WTC11 (cell line): ENCODE data around the gene SHROOM3. TPM values are rescaled to one million over a fixed set of nuclear protein-coding genes. Genes with fewer than 3 reads are reported as not detected.

Source experiments
- ATAC-seq: fragments of 200-7000 bp; cut with Tn5 transposase; 2 replicates; pipeline ENCODE4 v1.10.0; 2021; ENCODE audit warnings: mild to moderate bottlenecking, moderate library complexity
- CTCF ChIA-PET: fragments of 300-600 bp; sonication (Branson Sonifier 250); formaldehyde crosslinking; loops from one replicate; lab custom pipeline; 2021; ENCODE audit warnings: antibody characterized with exemption; lab: Charles Lee
- POLR2A ChIA-PET: fragments of 350-600 bp; sonication (Branson Sonifier 250); formaldehyde crosslinking; loops from one replicate; lab custom pipeline; 2021; ENCODE audit warnings: antibody characterized with exemption; lab: Charles Lee
- DNase-seq: peaks from one replicate; pipeline ENCODE4 v3.0.0; 2021; ENCODE audit warnings: low spot score
- H3K27ac Mint-ChIP-seq: 2 replicates; pipeline ENCODE4 v1.8.0; 2021; ENCODE audit warnings: mixed read lengths
- H3K27me3 Mint-ChIP-seq: 2 replicates; pipeline ENCODE4 v1.8.0; 2021; ENCODE audit warnings: low read depth, mild to moderate bottlenecking, moderate library complexity, mixed read lengths
- H3K36me3 Mint-ChIP-seq: 2 replicates; pipeline ENCODE4 v1.8.0; 2021; ENCODE audit warnings: mixed read lengths
- H3K4me1 Mint-ChIP-seq: 2 replicates; pipeline ENCODE4 v1.8.0; 2022; ENCODE audit warnings: mixed read lengths
- H3K4me3 Mint-ChIP-seq: 2 replicates; pipeline ENCODE4 v1.8.0; 2021; ENCODE audit warnings: mild to moderate bottlenecking, moderate library complexity, mixed read lengths
- H3K9me3 Mint-ChIP-seq: 2 replicates; pipeline ENCODE4 v1.8.0; 2021; ENCODE audit warnings: mixed read lengths
- ELF4 ChIP-seq: sonication (generic); formaldehyde crosslinking; IDR thresholded peaks from 2 replicates; pipeline ENCODE4 v1.8.1; 2022; ENCODE audit warnings: low read depth, mild to moderate bottlenecking, moderate library complexity, missing genetic modification reagents
- FOXJ3 ChIP-seq: sonication (generic); formaldehyde crosslinking; IDR thresholded peaks from 2 replicates; pipeline ENCODE4 v1.9.0; 2021; ENCODE audit warnings: missing genetic modification reagents, mild to moderate bottlenecking, borderline replicate concordance
- GTF2I ChIP-seq: fragments of 250-450 bp; sonication (Bioruptor Pico); conservative IDR thresholded peaks from 2 replicates; pipeline ENCODE4 v1.4.0; 2021; ENCODE audit warnings: mild to moderate bottlenecking
- HMGA2 ChIP-seq: fragments of 250-450 bp; sonication (Bioruptor Pico); IDR thresholded peaks from 2 replicates; pipeline ENCODE4 v1.4.0; 2021; ENCODE audit warnings: mild to moderate bottlenecking, moderate library complexity
- HMGXB4 ChIP-seq: sonication (generic); formaldehyde crosslinking; IDR thresholded peaks from 2 replicates; pipeline ENCODE4 v1.8.1; 2023; ENCODE audit warnings: mild to moderate bottlenecking, moderate library complexity, missing genetic modification reagents
- MLX ChIP-seq: sonication (generic); formaldehyde crosslinking; IDR thresholded peaks from 2 replicates; pipeline ENCODE4 v1.8.1; 2023; ENCODE audit warnings: mild to moderate bottlenecking, missing genetic modification reagents, moderate library complexity
- PRRX2 ChIP-seq: fragments of 250-450 bp; sonication (Bioruptor Pico); IDR thresholded peaks from 2 replicates; pipeline ENCODE4 v1.8.0; 2021; ENCODE audit warnings: mild to moderate bottlenecking
- RELA ChIP-seq: sonication (generic); formaldehyde crosslinking; IDR thresholded peaks from 2 replicates; pipeline ENCODE4 v1.8.1; 2022; ENCODE audit warnings: missing genetic modification reagents, mild to moderate bottlenecking, borderline replicate concordance
- ZBTB21 ChIP-seq: sonication (generic); formaldehyde crosslinking; IDR thresholded peaks from 2 replicates; pipeline ENCODE4 v1.8.1; 2023; ENCODE audit warnings: mild to moderate bottlenecking, missing genetic modification reagents, borderline replicate concordance
- ZNF263 ChIP-seq: sonication (generic); formaldehyde crosslinking; IDR thresholded peaks from 2 replicates; pipeline ENCODE4 v1.8.1; 2022; ENCODE audit warnings: low read depth, mild to moderate bottlenecking, moderate library complexity, missing genetic modification reagents
- ZNF425 ChIP-seq: fragments of 250-450 bp; sonication (Bioruptor Pico); conservative IDR thresholded peaks from 2 replicates; pipeline ENCODE4 v1.9.0; 2021; ENCODE audit warnings: mild to moderate bottlenecking
- total RNA-seq: library from RNA; stranded (reverse); gene quantifications from 3 replicates; pipeline ENCODE4 v1.2.3, GENCODE V29; 2021
- TF ChIP-seq, protein P1 (sequence below): sonication (generic); formaldehyde crosslinking; IDR thresholded peaks from 2 replicates; pipeline ENCODE4 v1.8.1; 2022; ENCODE audit warnings: low read depth, missing genetic modification reagents, borderline replicate concordance
- TF ChIP-seq, protein P2 (sequence below): sonication (generic); formaldehyde crosslinking; IDR thresholded peaks from 2 replicates; pipeline ENCODE4 v1.8.1; 2023; ENCODE audit warnings: mild to moderate bottlenecking, missing genetic modification reagents
- TF ChIP-seq, protein P3 (sequence below): sonication (generic); formaldehyde crosslinking; conservative IDR thresholded peaks from 2 replicates; pipeline ENCODE4 v1.8.1; 2022; ENCODE audit warnings: mild to moderate bottlenecking, missing genetic modification reagents
- TF ChIP-seq, protein P4 (sequence below): sonication (generic); formaldehyde crosslinking; IDR thresholded peaks from 2 replicates; pipeline ENCODE4 v1.8.0; 2022; ENCODE audit warnings: missing genetic modification reagents
- TF ChIP-seq, protein P5 (sequence below): fragments of 250-450 bp; sonication (Bioruptor Pico); IDR thresholded peaks from 2 replicates; pipeline ENCODE4 v2.1.2; 2022; ENCODE audit warnings: mild to moderate bottlenecking, moderate library complexity

The SHROOM3 gene
- total RNA-seq, 1 experiment from 2014 or later = 71.9 TPM

DNA sequence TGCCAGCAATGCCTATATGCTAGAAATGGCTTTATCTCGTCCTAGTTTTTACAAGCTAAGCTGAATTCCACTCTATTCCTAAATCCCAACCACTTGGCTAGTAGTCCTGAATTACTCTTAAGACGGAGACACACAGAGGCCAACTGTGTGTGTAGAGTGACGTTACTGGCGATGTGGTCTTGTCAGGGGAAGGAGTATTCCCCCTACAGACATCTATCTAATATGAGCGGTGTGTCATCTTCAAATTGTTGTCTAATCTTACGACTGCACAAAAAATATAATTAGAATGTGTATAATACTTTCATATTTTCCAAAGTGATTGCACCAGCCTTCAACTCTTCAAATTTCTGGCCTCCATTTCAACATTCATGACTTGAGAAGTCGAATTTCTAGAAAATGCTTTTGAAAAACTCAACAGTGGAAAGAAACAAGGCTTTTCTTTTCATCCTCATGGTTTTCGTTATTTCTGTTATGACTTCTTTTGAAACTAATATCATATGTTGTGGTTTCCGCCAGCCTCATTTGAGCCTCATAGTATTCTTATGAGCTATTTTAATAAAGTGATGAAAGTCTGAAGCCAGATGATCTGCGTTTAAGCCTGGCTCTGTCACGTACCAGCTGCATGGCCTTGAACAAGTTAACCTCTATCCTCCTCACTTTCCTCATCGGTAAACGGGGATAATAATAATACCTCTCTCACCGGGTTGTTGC is 330.6 kb downstream of the SHROOM3 start:
- Mint-ChIP-seq H3K36me3 (peaks cover 60% of the 10 kb centered on the region), H3K4me3 (no peak overlapping the region), H3K9me3 (no peaks in the 10 kb centered on the region), H3K27ac (peak overlapping the region; percentile 28; the same call in 1 of the 2 replicates), H3K27me3 (no peaks in the 10 kb centered on the region), H3K4me1 (peaks cover 10% of the 10 kb centered on the region)
- CTCF ChIA-PET = interaction anchor here (0.6 to 2.0 kb wide), 2 partner anchors 8 to 37 kb away, joined by 4 to 6 read pairs; no protein-coding TSS in a partner anchor
- TF ChIP-seq PRRX2 (CRISPR knock-in tag) (no peak), ZBTB21 (CRISPR knock-in tag) (no peak), ZNF425 (CRISPR knock-in tag) (no peak), FOXJ3 (CRISPR knock-in tag) (no peak), MLX (CRISPR knock-in tag) (no peak), RELA (no peak), ELF4 (CRISPR knock-in tag) (no peak), ZNF263 (CRISPR knock-in tag) (no peak)
- TF ChIP-seq, protein P1, sequence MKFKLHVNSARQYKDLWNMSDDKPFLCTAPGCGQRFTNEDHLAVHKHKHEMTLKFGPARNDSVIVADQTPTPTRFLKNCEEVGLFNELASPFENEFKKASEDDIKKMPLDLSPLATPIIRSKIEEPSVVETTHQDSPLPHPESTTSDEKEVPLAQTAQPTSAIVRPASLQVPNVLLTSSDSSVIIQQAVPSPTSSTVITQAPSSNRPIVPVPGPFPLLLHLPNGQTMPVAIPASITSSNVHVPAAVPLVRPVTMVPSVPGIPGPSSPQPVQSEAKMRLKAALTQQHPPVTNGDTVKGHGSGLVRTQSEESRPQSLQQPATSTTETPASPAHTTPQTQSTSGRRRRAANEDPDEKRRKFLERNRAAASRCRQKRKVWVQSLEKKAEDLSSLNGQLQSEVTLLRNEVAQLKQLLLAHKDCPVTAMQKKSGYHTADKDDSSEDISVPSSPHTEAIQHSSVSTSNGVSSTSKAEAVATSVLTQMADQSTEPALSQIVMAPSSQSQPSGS = no peak
- TF ChIP-seq, protein P2, sequence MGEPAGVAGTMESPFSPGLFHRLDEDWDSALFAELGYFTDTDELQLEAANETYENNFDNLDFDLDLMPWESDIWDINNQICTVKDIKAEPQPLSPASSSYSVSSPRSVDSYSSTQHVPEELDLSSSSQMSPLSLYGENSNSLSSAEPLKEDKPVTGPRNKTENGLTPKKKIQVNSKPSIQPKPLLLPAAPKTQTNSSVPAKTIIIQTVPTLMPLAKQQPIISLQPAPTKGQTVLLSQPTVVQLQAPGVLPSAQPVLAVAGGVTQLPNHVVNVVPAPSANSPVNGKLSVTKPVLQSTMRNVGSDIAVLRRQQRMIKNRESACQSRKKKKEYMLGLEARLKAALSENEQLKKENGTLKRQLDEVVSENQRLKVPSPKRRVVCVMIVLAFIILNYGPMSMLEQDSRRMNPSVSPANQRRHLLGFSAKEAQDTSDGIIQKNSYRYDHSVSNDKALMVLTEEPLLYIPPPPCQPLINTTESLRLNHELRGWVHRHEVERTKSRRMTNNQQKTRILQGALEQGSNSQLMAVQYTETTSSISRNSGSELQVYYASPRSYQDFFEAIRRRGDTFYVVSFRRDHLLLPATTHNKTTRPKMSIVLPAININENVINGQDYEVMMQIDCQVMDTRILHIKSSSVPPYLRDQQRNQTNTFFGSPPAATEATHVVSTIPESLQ = no peak
- no peak for ATAC-seq
- POLR2A ChIA-PET = no interaction called here
- no peak for DNase-seq

GRCh38 chr4:76767983-76768382 is 333.0 kb downstream of the SHROOM3 start:
- POLR2A ChIA-PET = no interaction called here
- TF ChIP-seq, protein P3, sequence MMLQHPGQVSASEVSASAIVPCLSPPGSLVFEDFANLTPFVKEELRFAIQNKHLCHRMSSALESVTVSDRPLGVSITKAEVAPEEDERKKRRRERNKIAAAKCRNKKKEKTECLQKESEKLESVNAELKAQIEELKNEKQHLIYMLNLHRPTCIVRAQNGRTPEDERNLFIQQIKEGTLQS = no peak
- TF ChIP-seq HMGXB4 (no peak), GTF2I (CRISPR knock-in tag) (no peak), HMGA2 (CRISPR knock-in tag) (no peak), ZBTB21 (CRISPR knock-in tag) (no peak)
- TF ChIP-seq, protein P4, sequence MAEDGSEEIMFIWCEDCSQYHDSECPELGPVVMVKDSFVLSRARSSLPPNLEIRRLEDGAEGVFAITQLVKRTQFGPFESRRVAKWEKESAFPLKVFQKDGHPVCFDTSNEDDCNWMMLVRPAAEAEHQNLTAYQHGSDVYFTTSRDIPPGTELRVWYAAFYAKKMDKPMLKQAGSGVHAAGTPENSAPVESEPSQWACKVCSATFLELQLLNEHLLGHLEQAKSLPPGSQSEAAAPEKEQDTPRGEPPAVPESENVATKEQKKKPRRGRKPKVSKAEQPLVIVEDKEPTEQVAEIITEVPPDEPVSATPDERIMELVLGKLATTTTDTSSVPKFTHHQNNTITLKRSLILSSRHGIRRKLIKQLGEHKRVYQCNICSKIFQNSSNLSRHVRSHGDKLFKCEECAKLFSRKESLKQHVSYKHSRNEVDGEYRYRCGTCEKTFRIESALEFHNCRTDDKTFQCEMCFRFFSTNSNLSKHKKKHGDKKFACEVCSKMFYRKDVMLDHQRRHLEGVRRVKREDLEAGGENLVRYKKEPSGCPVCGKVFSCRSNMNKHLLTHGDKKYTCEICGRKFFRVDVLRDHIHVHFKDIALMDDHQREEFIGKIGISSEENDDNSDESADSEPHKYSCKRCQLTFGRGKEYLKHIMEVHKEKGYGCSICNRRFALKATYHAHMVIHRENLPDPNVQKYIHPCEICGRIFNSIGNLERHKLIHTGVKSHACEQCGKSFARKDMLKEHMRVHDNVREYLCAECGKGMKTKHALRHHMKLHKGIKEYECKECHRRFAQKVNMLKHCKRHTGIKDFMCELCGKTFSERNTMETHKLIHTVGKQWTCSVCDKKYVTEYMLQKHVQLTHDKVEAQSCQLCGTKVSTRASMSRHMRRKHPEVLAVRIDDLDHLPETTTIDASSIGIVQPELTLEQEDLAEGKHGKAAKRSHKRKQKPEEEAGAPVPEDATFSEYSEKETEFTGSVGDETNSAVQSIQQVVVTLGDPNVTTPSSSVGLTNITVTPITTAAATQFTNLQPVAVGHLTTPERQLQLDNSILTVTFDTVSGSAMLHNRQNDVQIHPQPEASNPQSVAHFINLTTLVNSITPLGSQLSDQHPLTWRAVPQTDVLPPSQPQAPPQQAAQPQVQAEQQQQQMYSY (CRISPR knock-in tag) = no peak
- TF ChIP-seq, protein P1 = no peak
- TF ChIP-seq, protein P5, sequence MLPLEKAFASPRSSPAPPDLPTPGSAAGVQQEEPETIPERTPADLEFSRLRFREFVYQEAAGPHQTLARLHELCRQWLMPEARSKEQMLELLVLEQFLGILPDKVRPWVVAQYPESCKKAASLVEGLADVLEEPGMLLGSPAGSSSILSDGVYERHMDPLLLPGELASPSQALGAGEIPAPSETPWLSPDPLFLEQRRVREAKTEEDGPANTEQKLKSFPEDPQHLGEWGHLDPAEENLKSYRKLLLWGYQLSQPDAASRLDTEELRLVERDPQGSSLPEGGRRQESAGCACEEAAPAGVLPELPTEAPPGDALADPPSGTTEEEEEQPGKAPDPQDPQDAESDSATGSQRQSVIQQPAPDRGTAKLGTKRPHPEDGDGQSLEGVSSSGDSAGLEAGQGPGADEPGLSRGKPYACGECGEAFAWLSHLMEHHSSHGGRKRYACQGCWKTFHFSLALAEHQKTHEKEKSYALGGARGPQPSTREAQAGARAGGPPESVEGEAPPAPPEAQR (CRISPR knock-in tag) = no peak
- Mint-ChIP-seq H3K27me3 (no peaks in the 10 kb centered on the region), H3K36me3 (peaks cover 59% of the 10 kb centered on the region), H3K9me3 (no peaks in the 10 kb centered on the region), H3K4me1 (peaks cover 15% of the 10 kb centered on the region), H3K4me3 (no peak overlapping the region), H3K27ac (peak overlapping the region; percentile 54; the same call in 1 of the 2 replicates)
- CTCF ChIA-PET = interaction anchor here (2.9 kb wide), 1 partner anchor 10 kb away, joined by 15 read pairs; no protein-coding TSS in a partner anchor
- DNase-seq = no peak
- ATAC-seq = no peak
